HEK293 (cell line): ENCODE results near the gene TMEM259.

ENCODE experiments used
- HOXA7 ChIP-seq: sonication (generic); formaldehyde crosslinking; IDR thresholded peaks from 2 replicates; pipeline ENCODE4 v1.8.1; 2022; ENCODE audit warnings: missing genetic modification reagents, borderline replicate concordance
- KLF9 ChIP-seq: fragments of 450-650 bp; formaldehyde crosslinking; IDR thresholded peaks from 2 replicates; pipeline ENCODE4 v1.5.1; 2016; ENCODE audit warnings: missing biosample characterization, missing genetic modification characterization, low read depth
- MYNN ChIP-seq: fragments of 450-650 bp; formaldehyde crosslinking; IDR thresholded peaks from 2 replicates; pipeline ENCODE4 v1.5.1; 2016; ENCODE audit warnings: missing biosample characterization, missing genetic modification characterization, borderline replicate concordance
- PRDM4 ChIP-seq: fragments of 450-650 bp; formaldehyde crosslinking; IDR thresholded peaks from 2 replicates; pipeline ENCODE4 v1.5.1; 2017; ENCODE audit warnings: missing biosample characterization, missing genetic modification characterization
- SALL2 ChIP-seq: fragments of 450-650 bp; formaldehyde crosslinking; IDR thresholded peaks from 2 replicates; pipeline ENCODE4 v1.5.0; 2017; ENCODE audit warnings: missing biosample characterization, mild to moderate bottlenecking, missing genetic modification characterization, borderline replicate concordance
- SP7 ChIP-seq: fragments of 450-650 bp; formaldehyde crosslinking; IDR thresholded peaks from 2 replicates; pipeline ENCODE4 v1.5.1; 2016; ENCODE audit warnings: missing biosample characterization, missing genetic modification characterization
- ZBTB1 ChIP-seq: fragments of 450-650 bp; formaldehyde crosslinking; IDR thresholded peaks from 2 replicates; pipeline ENCODE4 v1.5.1; 2016; ENCODE audit warnings: missing biosample characterization, missing genetic modification characterization
- ZBTB20 ChIP-seq: fragments of 450-650 bp; formaldehyde crosslinking; IDR thresholded peaks from 2 replicates; pipeline ENCODE4 v1.5.1; 2016; ENCODE audit warnings: missing biosample characterization, missing genetic modification characterization
- ZFP3 ChIP-seq: fragments of 450-650 bp; formaldehyde crosslinking; IDR thresholded peaks from 2 replicates; pipeline ENCODE4 v1.5.1; 2016; ENCODE audit warnings: low read depth, missing biosample characterization, missing genetic modification characterization
- ZFP37 ChIP-seq: fragments of 450-650 bp; formaldehyde crosslinking; IDR thresholded peaks from 2 replicates; pipeline ENCODE4 v1.5.1; 2016; ENCODE audit warnings: missing biosample characterization, missing genetic modification characterization
- ZNF132 ChIP-seq: fragments of 450-650 bp; formaldehyde crosslinking; IDR thresholded peaks from 2 replicates; pipeline ENCODE4 v1.5.1; 2017; ENCODE audit warnings: missing biosample characterization, missing genetic modification characterization, borderline replicate concordance
- ZNF133 ChIP-seq: fragments of 450-650 bp; formaldehyde crosslinking; IDR thresholded peaks from 2 replicates; pipeline ENCODE4 v1.5.1; 2016; ENCODE audit warnings: missing biosample characterization, missing genetic modification characterization
- ZNF24 ChIP-seq: fragments of 450-650 bp; formaldehyde crosslinking; IDR thresholded peaks from 2 replicates; pipeline ENCODE4 v1.5.1; 2016; ENCODE audit warnings: missing biosample characterization, missing genetic modification characterization
- ZNF473 ChIP-seq: fragments of 450-650 bp; formaldehyde crosslinking; IDR thresholded peaks from 2 replicates; pipeline ENCODE4 v1.5.1; 2017; ENCODE audit warnings: missing biosample characterization, missing genetic modification characterization
- ZNF561 ChIP-seq: fragments of 450-650 bp; IDR thresholded peaks from 2 replicates; pipeline ENCODE4 v1.5.1; 2018; ENCODE audit warnings: missing biosample characterization, missing genetic modification characterization, borderline replicate concordance
- ZNF600 ChIP-seq: fragments of 450-650 bp; formaldehyde crosslinking; IDR thresholded peaks from 2 replicates; pipeline ENCODE4 v1.5.1; 2016; ENCODE audit warnings: missing biosample characterization, missing genetic modification characterization
- ZNF624 ChIP-seq: fragments of 450-650 bp; formaldehyde crosslinking; IDR thresholded peaks from 2 replicates; pipeline ENCODE4 v1.5.1; 2017; ENCODE audit warnings: missing biosample characterization, missing genetic modification characterization
- ZNF654 ChIP-seq: fragments of 450-650 bp; formaldehyde crosslinking; IDR thresholded peaks from 2 replicates; pipeline ENCODE4 v1.5.1; 2016; ENCODE audit warnings: low read depth, missing biosample characterization, missing genetic modification characterization
- ZNF692 ChIP-seq: fragments of 450-650 bp; formaldehyde crosslinking; IDR thresholded peaks from 2 replicates; pipeline ENCODE4 v1.5.1; 2016; ENCODE audit warnings: missing biosample characterization, missing genetic modification characterization
- ZNF701 ChIP-seq: fragments of 450-650 bp; formaldehyde crosslinking; IDR thresholded peaks from 2 replicates; pipeline ENCODE4 v1.5.1; 2016; ENCODE audit warnings: missing biosample characterization, missing genetic modification characterization
- ZNF707 ChIP-seq: fragments of 450-650 bp; formaldehyde crosslinking; IDR thresholded peaks from 2 replicates; pipeline ENCODE4 v1.5.1; 2016; ENCODE audit warnings: missing biosample characterization, missing genetic modification characterization
- ZNF76 ChIP-seq: fragments of 450-650 bp; formaldehyde crosslinking; IDR thresholded peaks from 2 replicates; pipeline ENCODE4; 2016; ENCODE audit warnings: low read depth, missing biosample characterization, missing genetic modification characterization, borderline replicate concordance
- ZSCAN30 ChIP-seq: fragments of 450-650 bp; IDR thresholded peaks from 2 replicates; pipeline ENCODE4 v1.5.1; 2018; ENCODE audit warnings: missing biosample characterization, mild to moderate bottlenecking, missing genetic modification characterization, moderate library complexity
- TF ChIP-seq, protein P1 (sequence below): fragments of 450-650 bp; formaldehyde crosslinking; IDR thresholded peaks from 2 replicates; pipeline ENCODE4 v1.5.1; 2017; ENCODE audit warnings: missing biosample characterization, missing genetic modification characterization
- TF ChIP-seq, protein P2 (sequence below): fragments of 450-650 bp; formaldehyde crosslinking; IDR thresholded peaks from 2 replicates; pipeline ENCODE4 v1.5.1; 2016; ENCODE audit warnings: missing biosample characterization, missing genetic modification characterization
- TF ChIP-seq, protein P3 (sequence below): fragments of 450-650 bp; formaldehyde crosslinking; IDR thresholded peaks from 2 replicates; pipeline ENCODE4 v1.5.1; 2017; ENCODE audit warnings: missing biosample characterization, missing genetic modification characterization
- TF ChIP-seq, protein P4 (sequence below): fragments of 450-650 bp; formaldehyde crosslinking; IDR thresholded peaks from 2 replicates; pipeline ENCODE4 v1.5.1; 2016; ENCODE audit warnings: missing biosample characterization, missing genetic modification characterization, borderline replicate concordance
- TF ChIP-seq, protein P5 (sequence below): fragments of 450-650 bp; formaldehyde crosslinking; IDR thresholded peaks from 2 replicates; pipeline ENCODE4 v1.5.1; 2016; ENCODE audit warnings: missing biosample characterization, missing genetic modification characterization

The TMEM259 gene

DNA sequence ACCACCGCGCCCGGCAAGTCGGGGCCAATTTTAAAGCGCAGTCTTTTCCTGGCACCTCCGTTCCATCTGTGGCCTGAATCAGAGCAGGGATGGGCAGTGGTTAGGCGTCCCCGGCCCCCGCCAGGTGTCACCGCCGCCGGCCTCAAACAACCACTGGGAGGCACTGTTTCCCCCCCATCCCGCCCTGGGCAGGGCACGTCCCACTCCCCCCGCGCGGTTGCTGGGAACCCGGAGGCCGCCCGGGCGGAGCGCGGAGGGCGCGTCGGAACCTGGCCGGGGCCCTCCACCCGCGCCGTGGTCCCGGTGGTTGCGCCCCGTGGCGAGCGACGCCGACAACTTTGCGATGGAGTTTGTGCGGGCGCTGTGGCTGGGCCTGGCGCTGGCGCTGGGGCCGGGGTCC lies 20.8 kb downstream of the TMEM259 start, which contains the start of gene GRIN3B (continued):
- TF ChIP-seq, protein P1, sequence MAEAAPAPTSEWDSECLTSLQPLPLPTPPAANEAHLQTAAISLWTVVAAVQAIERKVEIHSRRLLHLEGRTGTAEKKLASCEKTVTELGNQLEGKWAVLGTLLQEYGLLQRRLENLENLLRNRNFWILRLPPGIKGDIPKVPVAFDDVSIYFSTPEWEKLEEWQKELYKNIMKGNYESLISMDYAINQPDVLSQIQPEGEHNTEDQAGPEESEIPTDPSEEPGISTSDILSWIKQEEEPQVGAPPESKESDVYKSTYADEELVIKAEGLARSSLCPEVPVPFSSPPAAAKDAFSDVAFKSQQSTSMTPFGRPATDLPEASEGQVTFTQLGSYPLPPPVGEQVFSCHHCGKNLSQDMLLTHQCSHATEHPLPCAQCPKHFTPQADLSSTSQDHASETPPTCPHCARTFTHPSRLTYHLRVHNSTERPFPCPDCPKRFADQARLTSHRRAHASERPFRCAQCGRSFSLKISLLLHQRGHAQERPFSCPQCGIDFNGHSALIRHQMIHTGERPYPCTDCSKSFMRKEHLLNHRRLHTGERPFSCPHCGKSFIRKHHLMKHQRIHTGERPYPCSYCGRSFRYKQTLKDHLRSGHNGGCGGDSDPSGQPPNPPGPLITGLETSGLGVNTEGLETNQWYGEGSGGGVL = peak; percentile 78
- TF ChIP-seq ZNF132 (tag by site-specific recombination) (no peak), ZNF624 (tag by site-specific recombination) (no peak), KLF9 (tag by site-specific recombination) (peak; percentile 45; the same call in 1 of the 2 replicates), ZNF24 (tag by site-specific recombination) (0 out of 2 replicates have a peak, but pooled peaks have one; percentile 40), HOXA7 (CRISPR knock-in tag) (no peak), ZBTB1 (tag by site-specific recombination) (no peak), ZNF701 (tag by site-specific recombination) (no peak), ZNF473 (tag by site-specific recombination) (no peak), ZBTB20 (tag by site-specific recombination) (peak; percentile 9; the same call in 1 of the 2 replicates), MYNN (tag by site-specific recombination) (no peak), ZNF561 (peak; percentile 99), ZNF654 (tag by site-specific recombination) (peak; percentile 52), ZFP3 (tag by site-specific recombination) (no peak), ZFP37 (tag by site-specific recombination) (no peak), ZNF692 (tag by site-specific recombination) (peak; percentile 63), ZNF76 (tag by site-specific recombination) (peak; percentile 69), ZNF600 (tag by site-specific recombination) (peak; percentile 62), ZNF707 (tag by site-specific recombination) (no peak), SP7 (tag by site-specific recombination) (peak; percentile 76), SALL2 (tag by site-specific recombination) (no peak), ZSCAN30 (peak; percentile 89), ZNF133 (no peak), PRDM4 (tag by site-specific recombination) (peak; percentile 40; the same call in 1 of the 2 replicates)
- TF ChIP-seq, protein P2, sequence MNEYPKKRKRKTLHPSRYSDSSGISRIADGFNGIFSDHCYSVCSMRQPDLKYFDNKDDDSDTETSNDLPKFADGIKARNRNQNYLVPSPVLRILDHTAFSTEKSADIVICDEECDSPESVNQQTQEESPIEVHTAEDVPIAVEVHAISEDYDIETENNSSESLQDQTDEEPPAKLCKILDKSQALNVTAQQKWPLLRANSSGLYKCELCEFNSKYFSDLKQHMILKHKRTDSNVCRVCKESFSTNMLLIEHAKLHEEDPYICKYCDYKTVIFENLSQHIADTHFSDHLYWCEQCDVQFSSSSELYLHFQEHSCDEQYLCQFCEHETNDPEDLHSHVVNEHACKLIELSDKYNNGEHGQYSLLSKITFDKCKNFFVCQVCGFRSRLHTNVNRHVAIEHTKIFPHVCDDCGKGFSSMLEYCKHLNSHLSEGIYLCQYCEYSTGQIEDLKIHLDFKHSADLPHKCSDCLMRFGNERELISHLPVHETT (tag by site-specific recombination) = peak; percentile 82
- TF ChIP-seq, protein P3, sequence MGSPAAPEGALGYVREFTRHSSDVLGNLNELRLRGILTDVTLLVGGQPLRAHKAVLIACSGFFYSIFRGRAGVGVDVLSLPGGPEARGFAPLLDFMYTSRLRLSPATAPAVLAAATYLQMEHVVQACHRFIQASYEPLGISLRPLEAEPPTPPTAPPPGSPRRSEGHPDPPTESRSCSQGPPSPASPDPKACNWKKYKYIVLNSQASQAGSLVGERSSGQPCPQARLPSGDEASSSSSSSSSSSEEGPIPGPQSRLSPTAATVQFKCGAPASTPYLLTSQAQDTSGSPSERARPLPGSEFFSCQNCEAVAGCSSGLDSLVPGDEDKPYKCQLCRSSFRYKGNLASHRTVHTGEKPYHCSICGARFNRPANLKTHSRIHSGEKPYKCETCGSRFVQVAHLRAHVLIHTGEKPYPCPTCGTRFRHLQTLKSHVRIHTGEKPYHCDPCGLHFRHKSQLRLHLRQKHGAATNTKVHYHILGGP (tag by site-specific recombination) = no peak
- TF ChIP-seq, protein P4, sequence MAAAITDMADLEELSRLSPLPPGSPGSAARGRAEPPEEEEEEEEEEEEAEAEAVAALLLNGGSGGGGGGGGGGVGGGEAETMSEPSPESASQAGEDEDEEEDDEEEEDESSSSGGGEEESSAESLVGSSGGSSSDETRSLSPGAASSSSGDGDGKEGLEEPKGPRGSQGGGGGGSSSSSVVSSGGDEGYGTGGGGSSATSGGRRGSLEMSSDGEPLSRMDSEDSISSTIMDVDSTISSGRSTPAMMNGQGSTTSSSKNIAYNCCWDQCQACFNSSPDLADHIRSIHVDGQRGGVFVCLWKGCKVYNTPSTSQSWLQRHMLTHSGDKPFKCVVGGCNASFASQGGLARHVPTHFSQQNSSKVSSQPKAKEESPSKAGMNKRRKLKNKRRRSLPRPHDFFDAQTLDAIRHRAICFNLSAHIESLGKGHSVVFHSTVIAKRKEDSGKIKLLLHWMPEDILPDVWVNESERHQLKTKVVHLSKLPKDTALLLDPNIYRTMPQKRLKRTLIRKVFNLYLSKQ (tag by site-specific recombination) = no peak
- TF ChIP-seq, protein P5, sequence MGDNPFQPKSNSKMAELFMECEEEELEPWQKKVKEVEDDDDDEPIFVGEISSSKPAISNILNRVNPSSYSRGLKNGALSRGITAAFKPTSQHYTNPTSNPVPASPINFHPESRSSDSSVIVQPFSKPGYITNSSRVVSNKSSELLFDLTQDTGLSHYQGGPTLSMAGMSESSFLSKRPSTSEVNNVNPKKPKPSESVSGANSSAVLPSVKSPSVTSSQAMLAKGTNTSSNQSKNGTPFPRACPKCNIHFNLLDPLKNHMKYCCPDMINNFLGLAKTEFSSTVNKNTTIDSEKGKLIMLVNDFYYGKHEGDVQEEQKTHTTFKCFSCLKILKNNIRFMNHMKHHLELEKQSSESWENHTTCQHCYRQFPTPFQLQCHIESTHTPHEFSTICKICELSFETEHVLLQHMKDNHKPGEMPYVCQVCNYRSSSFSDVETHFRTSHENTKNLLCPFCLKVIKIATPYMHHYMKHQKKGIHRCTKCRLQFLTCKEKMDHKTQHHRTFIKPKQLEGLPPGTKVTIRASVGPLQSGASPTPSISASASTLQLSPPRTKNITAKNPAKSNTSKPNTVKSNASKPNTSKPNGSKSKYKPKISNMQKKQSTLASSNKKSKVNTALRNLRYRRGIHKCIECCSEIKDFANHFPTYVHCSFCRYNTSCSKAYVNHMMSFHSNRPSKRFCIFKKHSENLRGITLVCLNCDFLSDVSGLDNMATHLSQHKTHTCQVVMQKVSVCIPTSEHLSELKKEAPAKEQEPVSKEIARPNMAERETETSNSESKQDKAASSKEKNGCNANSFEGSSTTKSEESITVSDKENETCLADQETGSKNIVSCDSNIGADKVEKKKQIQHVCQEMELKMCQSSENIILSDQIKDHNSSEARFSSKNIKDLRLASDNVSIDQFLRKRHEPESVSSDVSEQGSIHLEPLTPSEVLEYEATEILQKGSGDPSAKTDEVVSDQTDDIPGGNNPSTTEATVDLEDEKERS (tag by site-specific recombination) = no peak
